ENCODE measurements around the gene SOCS7. TPM values are rescaled to one million over a fixed set of nuclear protein-coding genes. Genes with fewer than 3 reads are reported as not detected.
A peak's percentile ranks its signal among the peaks of the same experiment; 100 is the strongest.

SOCS7 gene
- polyA plus RNA-seq, 1 donor (not counting 4 experiments of a cell fraction or from before 2014, with no cell fraction given) = 7.5 TPM

- Histone ChIP-seq H3K9ac (ENCODE audit: control insufficient read depth, extremely low read depth, insufficient read depth, low read length) (no peak overlapping the region), H4K20me1 (ENCODE audit: control insufficient read depth, extremely low read depth, insufficient read depth, low read length) (peaks cover 12% of the 10 kb centered on the region), H2AFZ (ENCODE audit: control insufficient read depth, low read length) (no peak overlapping the region), H3K4me2 (ENCODE audit: control insufficient read depth, extremely low read depth, insufficient read depth, low read depth, low read length) (peak overlapping the region; percentile 89), H3K9me1 (ENCODE audit: control insufficient read depth, extremely low read depth, insufficient read depth, low read length) (peaks cover 2% of the 10 kb centered on the region), H3K9me3 (ENCODE audit: control insufficient read depth, low read depth, low read length) (no peaks in the 10 kb centered on the region), H3K27me3 (ENCODE audit: control insufficient read depth, extremely low read depth, insufficient read depth, low read length) (no peaks in the 10 kb centered on the region), H3K36me3 (ENCODE audit: control insufficient read depth in 2 of 2, extremely low read depth in 1 of 2, insufficient read depth in 2 of 2, low read length in 2 of 2) (peaks cover 0 to 10% of the 10 kb centered on the region in 2 experiments), H3K27ac (ENCODE audit: control insufficient read depth, insufficient read depth, low read length) (peak overlapping the region; percentile 28), H3K79me2 (ENCODE audit: control insufficient read depth, insufficient read depth, low read length) (peaks cover 15% of the 10 kb centered on the region), H3K4me3 (ENCODE audit: control insufficient read depth in 2 of 3, extremely low read depth in 1 of 3, insufficient read depth in 2 of 3, low read depth in 1 of 3, low read length in 3 of 3) (no peak overlapping the region), H3K4me1 (ENCODE audit: control insufficient read depth, extremely low read depth, insufficient read depth, low read length) (peaks cover 76% of the 10 kb centered on the region)
- dilution Hi-C loops (cut with MboI; ENCODE audit: extremely low pct_ligation_motif_present, low sequenced_read_pairs) = no loop called here
- FAIRE-seq = no peak
- TF ChIP-seq CTCF (optimal IDR thresholded peaks at IDR 0.05 in 1 of 3, IDR thresholded peaks at IDR 0.05 in 1 of 3, conservative IDR thresholded peaks at IDR 0.05 in 1 of 3; ENCODE audit: extremely low read depth in 1 of 3, insufficient read depth in 2 of 3, low read length in 3 of 3) (no peak), EZH2 (IDR thresholded peaks at IDR 0.05; ENCODE audit: low read length) (no peak)
- DNase-seq (ENCODE audit: low read depth, low spot score) = no peak
These were observed 101.1 kb downstream of the SOCS7 start for GRCh38 chr17:38452719-38453118.

GRCh38 chr17:38453951-38454421 lies 102.3 kb downstream of the SOCS7 start:
- Histone ChIP-seq H3K9me1 (ENCODE audit: control insufficient read depth, extremely low read depth, insufficient read depth, low read length) (peaks cover 2% of the 10 kb centered on the region), H3K27me3 (ENCODE audit: control insufficient read depth, extremely low read depth, insufficient read depth, low read length) (no peaks in the 10 kb centered on the region), H3K4me3 (ENCODE audit: control insufficient read depth in 2 of 3, extremely low read depth in 1 of 3, insufficient read depth in 2 of 3, low read depth in 1 of 3, low read length in 3 of 3) (peak overlapping the region; percentile 36 to 77 (median 77)), H3K79me2 (ENCODE audit: control insufficient read depth, insufficient read depth, low read length) (peaks cover 15% of the 10 kb centered on the region), H3K27ac (ENCODE audit: control insufficient read depth, insufficient read depth, low read length) (peak overlapping the region; percentile 55), H3K36me3 (ENCODE audit: control insufficient read depth in 2 of 2, extremely low read depth in 1 of 2, insufficient read depth in 2 of 2, low read length in 2 of 2) (peaks cover 7 to 19% of the 10 kb centered on the region in 2 experiments), H4K20me1 (ENCODE audit: control insufficient read depth, extremely low read depth, insufficient read depth, low read length) (peaks cover 12% of the 10 kb centered on the region), H3K4me1 (ENCODE audit: control insufficient read depth, extremely low read depth, insufficient read depth, low read length) (peaks cover 63% of the 10 kb centered on the region), H2AFZ (ENCODE audit: control insufficient read depth, low read length) (no peak overlapping the region), H3K9ac (ENCODE audit: control insufficient read depth, extremely low read depth, insufficient read depth, low read length) (peak overlapping the region; percentile 74), H3K9me3 (ENCODE audit: control insufficient read depth, low read depth, low read length) (no peaks in the 10 kb centered on the region), H3K4me2 (ENCODE audit: control insufficient read depth, extremely low read depth, insufficient read depth, low read depth, low read length) (peak overlapping the region; percentile 93)
- TF ChIP-seq EZH2 (IDR thresholded peaks at IDR 0.05; ENCODE audit: low read length) (no peak), CTCF (optimal IDR thresholded peaks at IDR 0.05 in 1 of 3, IDR thresholded peaks at IDR 0.05 in 1 of 3, conservative IDR thresholded peaks at IDR 0.05 in 1 of 3; ENCODE audit: extremely low read depth in 1 of 3, insufficient read depth in 2 of 3, low read length in 3 of 3) (no peak)
- FAIRE-seq (no peak), DNase-seq (ENCODE audit: low read depth, low spot score) (no peak)
- dilution Hi-C loops (cut with MboI; ENCODE audit: extremely low pct_ligation_motif_present, low sequenced_read_pairs) = no loop called here

Measured in keratinocyte (primary cell).